Stimulated activated CD8-positive, alpha-beta memory T cell treated with anti-CD3 and anti-CD28 coated beads, Interleukin-12 subunit alpha, Interleukin-12 subunit beta, amount 100 ng/mL, for 24 hours (primary cell): ENCODE data around the gene HTR7.

Source experiments
- DNase-seq: peaks from one replicate; pipeline ENCODE4 v3.0.0-alpha.2; 2020; ENCODE audit errors: extremely low read depth

The HTR7 gene

GRCh38 chr10:90740265-90740664 is 117.6 kb downstream of the HTR7 start:
- no peak for DNase-seq

GRCh38 chr10:90738885-90739284 is 119.0 kb downstream of the HTR7 start:
- DNase-seq = no peak

- DNase-seq = no peak
Observed at GRCh38 chr10:90734415-90734814, 123.4 kb downstream of the HTR7 start.

- no peak for DNase-seq
Observed at GRCh38 chr10:90732581-90732980, 125.3 kb downstream of the HTR7 start.

GRCh38 chr10:90723416-90724068 is 134.3 kb downstream of the HTR7 start:
- no peak for DNase-seq

- DNase-seq = no peak
Observed at GRCh38 chr10:90722832-90723231, 135.0 kb downstream of the HTR7 start.

GRCh38 chr10:90718182-90718581 is 139.7 kb downstream of the HTR7 start:
- DNase-seq = no peak

- no peak for DNase-seq
Observed at GRCh38 chr10:90712529-90712928, 145.3 kb downstream of the HTR7 start.

GRCh38 chr10:90709727-90710126 is 148.1 kb downstream of the HTR7 start:
- DNase-seq = no peak

- no peak for DNase-seq
Observed at GRCh38 chr10:90707657-90708056, 150.2 kb downstream of the HTR7 start.

GRCh38 chr10:90701428-90701827 is 156.4 kb downstream of the HTR7 start:
- DNase-seq = no peak

GRCh38 chr10:90695915-90696676 is 161.7 kb downstream of the HTR7 start:
- DNase-seq = no peak
